Tibial artery (tissue), 4 donors: ENCODE results near the gene CTNNBIP1.
"Not testable (repeated sequence)": the region's sequence is repeated elsewhere in the genome, so short reads cannot be mapped to it uniquely, and the experiment has no call there.

Experiments
- DNase-seq, 2 donors: peaks; one replicate each; pipeline ENCODE4 v3.0.0-alpha.2; 2019
- H3K27ac ChIP-seq, 2 donors: fragments of 200-600 bp; sonication (generic) in 1 of 2; 1 replicate in 1 of 2; 2 replicates in 1 of 2; pipeline ENCODE4 v1.5.1; 2018 to 2019; ENCODE audit warnings: mild to moderate bottlenecking in 1 of 2
- H3K27me3 ChIP-seq, 2 donors: fragments of 200-600 bp; sonication (generic) in 1 of 2; one replicate each; pipeline versions ENCODE4 v1.5.1 to v1.6.0; 2016 to 2019
- H3K36me3 ChIP-seq, 3 donors: fragments of 200-600 bp; sonication (generic) in 2 of 3; one replicate each; pipeline ENCODE4 v1.5.1; 2016 to 2019; ENCODE audit warnings: mild to moderate bottlenecking in 2 of 3
- H3K4me1 ChIP-seq, 4 donors: fragments of 200-600 bp; sonication (generic) in 2 of 4; 1 replicate in 3 of 4; 2 replicates in 1 of 4; pipeline ENCODE4 v1.5.1; 2016 to 2019
- H3K4me3 ChIP-seq, 2 donors: fragments of 200-600 bp; sonication (generic) in 1 of 2; 1 replicate in 1 of 2; 2 replicates in 1 of 2; pipeline ENCODE4 v1.5.1; 2018 to 2019; ENCODE audit warnings: mild to moderate bottlenecking in 2 of 2
- H3K9me3 ChIP-seq, 3 donors: fragments of 200-600 bp; sonication (generic) in 1 of 3; one replicate each; pipeline ENCODE4 v1.5.1; 2016 to 2019
- intact Hi-C: fragments of 100-400 bp; cut with DNase I; formaldehyde crosslinking; loops from one replicate; pipeline ENCODE4 v1.15.0; 2023; ENCODE audit warnings: low total_unique reads
- TF ChIP-seq, protein P1 (sequence below), 2 experiments: fragments of 200-600 bp in 1 of 2; fragments of 450-650 bp in 1 of 2; IDR thresholded peaks; one replicate each; pipeline ENCODE4 v1.5.1; 2017 to 2019; ENCODE audit warnings: antibody characterized with exemption in 2 of 2, mild to moderate bottlenecking in 1 of 2, moderate library complexity in 1 of 2

Gene CTNNBIP1

GRCh38 chr1:9929431-9930385, 19.6 kb upstream of the CTNNBIP1 start:
- TF ChIP-seq, protein P1, sequence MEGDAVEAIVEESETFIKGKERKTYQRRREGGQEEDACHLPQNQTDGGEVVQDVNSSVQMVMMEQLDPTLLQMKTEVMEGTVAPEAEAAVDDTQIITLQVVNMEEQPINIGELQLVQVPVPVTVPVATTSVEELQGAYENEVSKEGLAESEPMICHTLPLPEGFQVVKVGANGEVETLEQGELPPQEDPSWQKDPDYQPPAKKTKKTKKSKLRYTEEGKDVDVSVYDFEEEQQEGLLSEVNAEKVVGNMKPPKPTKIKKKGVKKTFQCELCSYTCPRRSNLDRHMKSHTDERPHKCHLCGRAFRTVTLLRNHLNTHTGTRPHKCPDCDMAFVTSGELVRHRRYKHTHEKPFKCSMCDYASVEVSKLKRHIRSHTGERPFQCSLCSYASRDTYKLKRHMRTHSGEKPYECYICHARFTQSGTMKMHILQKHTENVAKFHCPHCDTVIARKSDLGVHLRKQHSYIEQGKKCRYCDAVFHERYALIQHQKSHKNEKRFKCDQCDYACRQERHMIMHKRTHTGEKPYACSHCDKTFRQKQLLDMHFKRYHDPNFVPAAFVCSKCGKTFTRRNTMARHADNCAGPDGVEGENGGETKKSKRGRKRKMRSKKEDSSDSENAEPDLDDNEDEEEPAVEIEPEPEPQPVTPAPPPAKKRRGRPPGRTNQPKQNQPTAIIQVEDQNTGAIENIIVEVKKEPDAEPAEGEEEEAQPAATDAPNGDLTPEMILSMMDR (IDR thresholded peaks at IDR 0.05): no peak
- Histone ChIP-seq H3K27me3 (no peaks in the 10 kb centered on the region), H3K4me1 (no peaks in the 10 kb centered on the region), H3K9me3 (no peaks in the 10 kb centered on the region), H3K4me3 (no peak overlapping the region), H3K36me3 (peaks cover 26 to 65% (median 46%) of the 10 kb centered on the region in 3 donors), H3K27ac (no peak overlapping the region)
- peak in 1 of 2 donors; percentile 24 for DNase-seq
- intact Hi-C loops: no loop called here

GRCh38 chr1:9927259-9927658, 17.2 kb upstream of the CTNNBIP1 start:
- Histone ChIP-seq H3K4me3 (no peak overlapping the region), H3K27me3 (no peaks in the 10 kb centered on the region), H3K9me3 (no peaks in the 10 kb centered on the region), H3K27ac (no peak overlapping the region), H3K4me1 (no peaks in the 10 kb centered on the region), H3K36me3 (peaks cover 17 to 45% (median 34%) of the 10 kb centered on the region in 3 donors)
- intact Hi-C loops: no loop called here
- TF ChIP-seq, protein P1 (IDR thresholded peaks at IDR 0.05): no peak
- DNase-seq: no peak

- Histone ChIP-seq H3K9me3 (no peaks in the 10 kb centered on the region), H3K36me3 (no peaks in the 10 kb centered on the region), H3K4me1 (no peaks in the 10 kb centered on the region), H3K27me3 (no peaks in the 10 kb centered on the region), H3K27ac (no peak overlapping the region), H3K4me3 (no peak overlapping the region)
- intact Hi-C loops: no loop called here
- TF ChIP-seq, protein P1 (IDR thresholded peaks at IDR 0.05): no peak
- DNase-seq: no peak
These were observed 12.3 kb upstream of the CTNNBIP1 start for GRCh38 chr1:9922342-9922741.

DNA sequence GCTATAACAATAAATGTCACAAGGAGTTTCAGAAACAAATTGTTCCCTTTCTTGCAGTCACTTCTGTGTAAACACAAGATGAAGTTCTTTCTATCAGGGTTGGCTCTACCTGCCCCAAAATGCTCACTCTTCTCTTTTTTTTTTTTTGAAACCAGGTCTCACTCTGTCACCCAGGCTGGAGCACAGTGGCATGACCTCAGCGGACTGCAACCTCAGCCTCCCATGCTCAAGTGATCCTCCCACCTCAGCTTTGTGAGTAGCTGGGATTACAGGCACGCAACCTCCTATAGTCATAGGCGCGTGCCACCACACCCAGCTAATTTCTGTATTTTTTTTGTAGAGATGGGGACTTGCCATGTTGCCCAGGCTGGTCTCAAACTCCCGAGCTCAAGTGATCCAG, 10.5 kb upstream of the CTNNBIP1 start:
- DNase-seq: no peak
- no peaks in the 10 kb centered on the region for H3K4me1 ChIP-seq
- TF ChIP-seq, protein P1 (IDR thresholded peaks at IDR 0.05): no peak

GRCh38 chr1:9917901-9918300, 7.8 kb upstream of the CTNNBIP1 start:
- intact Hi-C loops: no loop called here
- H3K4me1 ChIP-seq: no peaks in the 10 kb centered on the region

More for the DNA sequence above, 10.5 kb upstream of the CTNNBIP1 start:
- no peaks in the 10 kb centered on the region for H3K36me3 ChIP-seq
- H3K27ac ChIP-seq: no peak overlapping the region
- no peaks in the 10 kb centered on the region for H3K27me3 ChIP-seq
- intact Hi-C loops: no loop called here
- H3K4me3 ChIP-seq: no peak overlapping the region
- no peaks in the 10 kb centered on the region for H3K9me3 ChIP-seq

DNA sequence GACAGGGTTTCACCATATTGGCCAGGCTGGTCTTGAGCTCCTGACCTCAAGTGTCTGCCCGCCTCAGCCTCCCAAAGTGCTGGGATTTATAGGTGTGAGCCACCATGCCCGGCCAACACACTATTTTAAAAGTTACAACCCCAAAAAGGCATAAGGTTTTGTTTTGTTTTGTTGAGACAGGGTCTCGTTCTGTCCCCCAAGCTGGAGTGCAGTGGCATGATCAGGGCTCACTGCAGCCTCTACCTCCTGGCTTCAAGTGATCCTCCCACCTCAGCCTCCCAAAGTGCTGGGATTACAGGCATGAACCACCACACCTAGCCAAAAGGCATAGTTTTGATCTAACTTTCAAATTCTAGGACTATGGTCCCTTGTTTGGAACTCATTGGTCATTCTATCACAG, 7.4 kb upstream of the CTNNBIP1 start:
- intact Hi-C loops: not testable (repeated sequence)

More at GRCh38 chr1:9917901-9918300, 7.8 kb upstream of the CTNNBIP1 start:
- H3K4me3 ChIP-seq: no peak overlapping the region
- no peak for DNase-seq
- TF ChIP-seq, protein P1 (IDR thresholded peaks at IDR 0.05): no peak
- H3K9me3 ChIP-seq: no peaks in the 10 kb centered on the region
- no peak overlapping the region for H3K27ac ChIP-seq
- H3K36me3 ChIP-seq: no peaks in the 10 kb centered on the region
- no peaks in the 10 kb centered on the region for H3K27me3 ChIP-seq

More for the DNA sequence above, 7.4 kb upstream of the CTNNBIP1 start:
- H3K27me3 ChIP-seq, H3K4me3 ChIP-seq, H3K36me3 ChIP-seq, H3K9me3 ChIP-seq, H3K4me1 ChIP-seq, H3K27ac ChIP-seq, DNase-seq: not testable (repeated sequence)
